Breast epithelium (tissue), 4 donors: ENCODE measurements around the gene OSER1. TPM values are rescaled to one million over a fixed set of nuclear protein-coding genes. Genes with fewer than 3 reads are reported as not detected.
"Not testable (repeated sequence)": the region's sequence is repeated elsewhere in the genome, so short reads cannot be mapped to it uniquely, and the experiment has no call there.

Experiments used
- DNase-seq, 2 donors: peaks; one replicate each; pipeline ENCODE4 v3.0.0-alpha.2; 2019; ENCODE audit warnings: low spot score in 2 of 2
- H3K27ac ChIP-seq, 2 donors: fragments of 200-600 bp; sonication (generic) in 1 of 2; one replicate each; pipeline ENCODE4 v1.5.1; 2016 to 2019; ENCODE audit warnings: mild to moderate bottlenecking in 1 of 2
- H3K27me3 ChIP-seq, 2 donors: fragments of 200-600 bp; sonication (generic) in 1 of 2; one replicate each; pipeline versions ENCODE4 v1.5.1 to v1.6.0; 2017 to 2019; ENCODE audit warnings: control low read depth in 1 of 2, mild to moderate bottlenecking in 1 of 2
- H3K36me3 ChIP-seq: fragments of 200-600 bp; one replicate; pipeline ENCODE4 v1.5.1; 2019
- H3K4me1 ChIP-seq, 2 donors: fragments of 200-600 bp; sonication (generic); one replicate each; pipeline ENCODE4 v1.5.1; 2016 to 2019; ENCODE audit warnings: control low read depth in 1 of 2
- H3K4me3 ChIP-seq, 3 donors: fragments of 200-600 bp; sonication (generic); 1 replicate in 2 of 3; 2 replicates in 1 of 3; pipeline ENCODE4 v1.5.1; 2016 to 2019; ENCODE audit warnings: mild to moderate bottlenecking in 3 of 3, moderate library complexity in 2 of 3
- H3K9me3 ChIP-seq, 2 donors: fragments of 200-600 bp; sonication (generic) in 1 of 2; one replicate each; pipeline ENCODE4 v1.5.1; 2016 to 2019; ENCODE audit warnings: control low read depth in 1 of 2
- POLR2A ChIP-seq: fragments of 450-650 bp; IDR thresholded peaks from one replicate; pipeline ENCODE4 v1.6.1; 2016; ENCODE audit warnings: antibody characterized with exemption, mild to moderate bottlenecking, moderate library complexity
- POLR2AphosphoS5 ChIP-seq, 3 donors: sonication (generic); formaldehyde crosslinking; IDR thresholded peaks; one replicate each; pipeline ENCODE4 v1.6.1; 2017; ENCODE audit warnings: antibody characterized with exemption in 3 of 3
- intact Hi-C: fragments of 100-400 bp; cut with DNase I; formaldehyde crosslinking; loops from one replicate; pipeline ENCODE4 v1.15.1; 2023; ENCODE audit warnings: low total_unique reads
- total RNA-seq, 3 donors: library from RNA; depleted of rRNA; stranded (reverse); fragments of >200 nt; gene quantifications; one replicate each; pipeline ENCODE4 v1.1.0, GENCODE V29; 2016
- TF ChIP-seq, protein P1 (sequence below), 3 donors: fragments of 450-650 bp; IDR thresholded peaks; one replicate each; pipeline ENCODE4 v1.5.1; 2016 to 2017; ENCODE audit warnings: antibody characterized with exemption in 3 of 3, mild to moderate bottlenecking in 3 of 3, moderate library complexity in 3 of 3

Gene OSER1
- total RNA-seq, 3 donors from 2014 or later: 59.6 to 73.8 (median 67.2) TPM

- intact Hi-C loops: no loop called here
- DNase-seq: no peak
- no peaks in the 10 kb centered on the region for H3K27me3 ChIP-seq
- H3K9me3 ChIP-seq: no peaks in the 10 kb centered on the region
- H3K4me3 ChIP-seq: no peak overlapping the region
- H3K27ac ChIP-seq: no peak overlapping the region
- no peaks in the 10 kb centered on the region for H3K36me3 ChIP-seq
- no peaks in the 10 kb centered on the region for H3K4me1 ChIP-seq
- TF ChIP-seq, protein P1, sequence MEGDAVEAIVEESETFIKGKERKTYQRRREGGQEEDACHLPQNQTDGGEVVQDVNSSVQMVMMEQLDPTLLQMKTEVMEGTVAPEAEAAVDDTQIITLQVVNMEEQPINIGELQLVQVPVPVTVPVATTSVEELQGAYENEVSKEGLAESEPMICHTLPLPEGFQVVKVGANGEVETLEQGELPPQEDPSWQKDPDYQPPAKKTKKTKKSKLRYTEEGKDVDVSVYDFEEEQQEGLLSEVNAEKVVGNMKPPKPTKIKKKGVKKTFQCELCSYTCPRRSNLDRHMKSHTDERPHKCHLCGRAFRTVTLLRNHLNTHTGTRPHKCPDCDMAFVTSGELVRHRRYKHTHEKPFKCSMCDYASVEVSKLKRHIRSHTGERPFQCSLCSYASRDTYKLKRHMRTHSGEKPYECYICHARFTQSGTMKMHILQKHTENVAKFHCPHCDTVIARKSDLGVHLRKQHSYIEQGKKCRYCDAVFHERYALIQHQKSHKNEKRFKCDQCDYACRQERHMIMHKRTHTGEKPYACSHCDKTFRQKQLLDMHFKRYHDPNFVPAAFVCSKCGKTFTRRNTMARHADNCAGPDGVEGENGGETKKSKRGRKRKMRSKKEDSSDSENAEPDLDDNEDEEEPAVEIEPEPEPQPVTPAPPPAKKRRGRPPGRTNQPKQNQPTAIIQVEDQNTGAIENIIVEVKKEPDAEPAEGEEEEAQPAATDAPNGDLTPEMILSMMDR (IDR thresholded peaks at IDR 0.05): no peak
- TF ChIP-seq POLR2AphosphoS5 (IDR thresholded peaks at IDR 0.05): no peak
- TF ChIP-seq POLR2A: no peak
Measured at GRCh38 chr20:44233436-44234016, 23.0 kb upstream of the OSER1 start.

DNA sequence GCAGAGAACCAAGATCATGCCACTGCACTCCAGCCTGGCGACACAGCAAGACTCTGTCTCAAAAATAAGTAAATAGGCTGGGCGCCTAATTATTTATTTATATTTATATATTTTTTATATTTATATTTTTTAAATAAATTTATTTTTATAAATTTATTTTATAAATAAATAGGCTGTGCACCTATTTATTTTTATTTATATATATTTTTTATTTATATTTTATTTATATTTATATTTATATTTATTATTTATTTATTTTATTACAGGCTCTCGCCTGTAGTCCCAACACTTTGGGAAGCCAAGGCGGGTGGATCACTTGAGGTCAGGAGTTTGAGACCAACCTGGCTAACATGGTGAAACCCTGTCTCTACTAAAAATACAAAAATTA, 21.9 kb upstream of the OSER1 start:
- H3K9me3 ChIP-seq, DNase-seq, H3K36me3 ChIP-seq, H3K4me1 ChIP-seq, H3K27me3 ChIP-seq, H3K4me3 ChIP-seq, H3K27ac ChIP-seq, intact Hi-C loops: not testable (repeated sequence)

DNA sequence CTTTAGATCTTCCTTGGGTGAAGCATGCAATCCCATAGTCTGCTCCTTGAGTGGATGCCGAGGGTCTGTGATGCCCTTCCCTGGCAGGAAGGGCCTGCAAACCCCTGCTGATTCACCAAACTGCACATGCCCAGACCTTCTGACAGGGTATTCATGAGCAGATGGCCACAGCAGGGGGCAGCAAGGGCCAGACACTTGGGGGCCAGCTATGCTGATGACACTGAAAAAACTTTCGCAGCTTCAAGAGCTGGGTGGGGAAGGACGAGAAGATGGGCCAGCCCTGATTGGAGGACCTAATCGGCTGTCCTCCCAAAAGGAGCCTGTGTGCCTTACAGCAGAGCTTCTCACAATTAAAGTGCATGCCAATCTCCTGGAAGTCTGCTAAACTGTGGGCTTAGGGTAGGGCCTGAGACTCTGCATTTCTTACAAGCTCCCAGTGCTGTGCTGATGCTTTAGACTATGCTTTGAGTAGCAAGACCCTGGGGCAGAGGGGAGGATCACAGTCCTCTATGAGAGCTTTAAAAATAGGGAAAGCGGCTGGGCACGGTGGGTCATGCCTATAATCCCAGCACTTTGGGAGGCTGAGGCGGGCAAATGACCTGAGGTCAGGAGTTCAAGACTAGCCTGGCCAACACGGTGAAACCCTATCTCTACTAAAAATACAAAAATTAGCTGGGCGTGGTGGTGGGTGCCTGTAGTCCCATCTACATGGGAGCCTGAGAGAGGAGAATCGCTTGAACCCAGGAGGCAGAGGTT, 21.3 kb upstream of the OSER1 start:
- Histone ChIP-seq H3K27ac (no peak overlapping the region), H3K9me3 (no peaks in the 10 kb centered on the region), H3K27me3 (no peaks in the 10 kb centered on the region), H3K4me3 (no peak overlapping the region), H3K36me3 (no peaks in the 10 kb centered on the region), H3K4me1 (no peaks in the 10 kb centered on the region)
- intact Hi-C loops: no loop called here
- DNase-seq: no peak
- TF ChIP-seq, protein P1 (IDR thresholded peaks at IDR 0.05): no peak
- TF ChIP-seq POLR2A (no peak), POLR2AphosphoS5 (IDR thresholded peaks at IDR 0.05) (no peak)

DNA sequence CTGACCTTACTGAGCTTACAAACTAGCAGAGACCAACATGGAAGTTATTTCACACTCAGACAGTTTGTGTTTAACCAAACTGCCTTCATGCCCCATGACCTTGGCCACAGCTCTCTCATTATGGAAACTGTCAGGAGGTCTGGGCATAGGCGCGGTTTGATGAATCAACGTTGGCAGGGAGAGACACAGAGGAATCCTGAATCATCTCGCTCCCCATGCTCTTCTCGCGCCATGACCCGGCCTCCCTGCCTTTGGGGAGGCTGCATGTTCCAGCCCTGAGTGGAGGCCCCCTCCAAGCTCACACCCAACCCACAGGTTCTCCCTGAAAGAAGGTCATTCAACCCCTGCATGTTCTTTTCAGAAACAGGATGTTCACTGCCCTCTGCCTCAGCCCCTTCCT, 20.6 kb upstream of the OSER1 start:
- Histone ChIP-seq H3K4me3 (no peak overlapping the region), H3K27ac (no peak overlapping the region), H3K4me1 (no peaks in the 10 kb centered on the region), H3K36me3 (no peaks in the 10 kb centered on the region), H3K27me3 (no peaks in the 10 kb centered on the region), H3K9me3 (no peaks in the 10 kb centered on the region)
- no peak for DNase-seq
- intact Hi-C loops: no loop called here
- TF ChIP-seq POLR2AphosphoS5 (IDR thresholded peaks at IDR 0.05): no peak
- no peak for TF ChIP-seq POLR2A
- TF ChIP-seq, protein P1 (IDR thresholded peaks at IDR 0.05): no peak

DNA sequence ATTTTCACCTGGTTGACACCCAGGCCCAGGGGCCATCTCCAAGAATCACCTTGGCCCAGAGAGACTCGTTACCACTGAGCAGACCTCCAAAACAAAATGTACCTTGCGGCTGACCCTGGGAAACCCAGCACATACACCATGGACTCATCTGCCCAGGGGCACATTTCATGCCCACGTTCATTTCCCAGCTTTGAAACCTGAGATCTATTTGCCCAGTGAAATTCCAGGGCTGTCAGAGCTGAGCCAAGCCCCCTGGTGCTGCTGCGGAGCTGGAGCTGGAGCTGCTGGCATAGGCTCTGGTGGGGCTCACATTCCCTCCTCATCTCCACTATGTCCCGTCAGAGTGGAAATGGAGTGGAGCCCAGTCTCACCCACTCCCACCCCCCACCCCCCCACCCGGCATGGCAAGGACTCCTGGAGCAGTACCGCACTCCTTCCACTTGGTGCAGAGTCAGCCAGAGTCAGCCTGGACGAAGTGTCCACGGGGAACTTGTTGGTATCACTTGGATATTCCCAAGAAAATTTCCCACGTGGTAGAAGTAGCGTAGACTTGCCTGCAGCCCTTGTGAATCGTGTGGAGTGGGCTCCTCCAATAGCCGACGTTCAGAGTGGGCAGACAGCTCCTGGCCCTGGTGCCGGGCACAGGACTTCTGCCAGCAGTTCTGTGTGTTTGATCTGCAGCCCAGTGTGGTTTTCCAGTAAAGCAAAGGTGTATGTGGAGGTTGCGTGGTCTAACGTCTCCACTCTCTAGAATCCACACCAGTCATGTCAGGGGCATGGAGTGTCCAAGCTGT, 18.1 kb upstream of the OSER1 start:
- H3K27ac ChIP-seq: peak overlapping the region; percentile 29 to 67
- intact Hi-C loops: no loop called here
- peak in 1 of 2 donors; percentile 74 for DNase-seq
- H3K27me3 ChIP-seq: no peaks in the 10 kb centered on the region
- H3K36me3 ChIP-seq: no peaks in the 10 kb centered on the region
- peak in 1 of 3 donors; percentile 17 for TF ChIP-seq POLR2AphosphoS5 (IDR thresholded peaks at IDR 0.05)
- no peak for TF ChIP-seq POLR2A
- H3K4me1 ChIP-seq: no peaks in the 10 kb centered on the region
- H3K4me3 ChIP-seq: no peak overlapping the region
- H3K9me3 ChIP-seq: no peaks in the 10 kb centered on the region

DNA sequence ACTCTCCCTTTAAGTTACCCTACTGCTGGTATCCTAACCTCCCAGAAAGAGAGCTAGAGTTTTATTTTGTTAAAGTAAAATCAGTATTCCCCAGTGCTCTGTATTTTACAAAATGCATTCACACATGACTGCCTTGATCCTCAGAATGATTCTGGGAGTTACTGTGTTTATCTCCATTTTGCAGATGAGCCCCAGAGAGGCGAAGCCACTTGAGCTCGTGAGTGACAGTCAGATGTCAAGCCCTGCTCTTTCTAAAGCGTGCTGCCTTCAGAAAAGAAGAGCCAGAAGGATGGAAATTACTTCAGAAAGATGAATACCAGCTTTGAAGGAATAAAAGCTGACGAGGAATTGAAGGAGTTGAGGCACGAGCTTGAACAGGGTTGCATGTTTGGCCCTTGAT, 14.1 kb upstream of the OSER1 start:
- Histone ChIP-seq H3K4me3 (no peak overlapping the region), H3K27ac (no peak overlapping the region), H3K36me3 (no peaks in the 10 kb centered on the region), H3K4me1 (no peaks in the 10 kb centered on the region), H3K27me3 (no peaks in the 10 kb centered on the region), H3K9me3 (no peaks in the 10 kb centered on the region)
- no peak for DNase-seq
- intact Hi-C loops: no loop called here
- TF ChIP-seq, protein P1 (IDR thresholded peaks at IDR 0.05): no peak
- TF ChIP-seq POLR2A (no peak), POLR2AphosphoS5 (IDR thresholded peaks at IDR 0.05) (no peak)
